GM21447 (cell line): ENCODE results near the gene CRLF1.

ENCODE experiments used
- ATAC-seq: cut with Tn5 transposase; IDR thresholded peaks from one replicate; pipeline ENCODE4 v1.9.1; 2021; ENCODE audit not compliant: unreplicated experiment

The CRLF1 gene

GRCh38 chr19:18606281-18607225 lies at the start of gene CRLF1:
TSS of gene CRLF1 (minus strand) at chr19:18606799. CDS start at chr19:18606656, 143 bp downstream.
- no peak for ATAC-seq

DNA sequence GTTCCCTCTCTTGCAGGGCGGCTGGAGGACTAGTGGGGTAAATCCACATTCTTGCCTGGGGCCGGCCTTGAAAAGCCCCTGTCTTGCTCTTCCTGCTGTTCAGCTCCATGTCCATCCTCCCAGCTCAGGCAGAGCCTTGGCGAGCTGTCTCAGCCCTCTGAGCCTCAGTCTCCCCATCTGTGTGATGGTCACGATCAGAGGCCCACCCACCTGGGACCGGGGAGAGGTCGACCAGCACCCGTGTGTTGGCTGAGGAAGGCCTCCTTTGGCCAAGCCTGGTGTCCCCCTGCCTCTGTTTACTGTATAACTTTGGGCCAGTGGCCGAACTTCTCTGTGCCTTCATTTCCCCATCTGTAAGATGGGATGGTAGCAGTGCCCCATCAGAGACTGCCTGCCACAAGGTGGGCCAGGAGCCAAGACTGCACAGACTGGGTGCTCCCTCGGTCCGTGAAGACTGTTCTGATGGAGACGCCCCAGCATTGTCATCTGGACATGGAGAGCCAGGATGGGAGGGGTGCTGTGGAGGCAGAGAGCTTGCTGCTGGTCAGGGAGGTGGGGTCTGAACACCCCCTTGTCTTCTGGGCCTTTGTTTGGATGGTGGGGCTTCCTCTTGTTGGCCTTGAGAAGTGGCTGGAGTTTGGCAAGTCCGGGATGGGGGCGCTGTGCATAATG lies 48.7 kb upstream of the CRLF1 start:
- no peak for ATAC-seq

DNA sequence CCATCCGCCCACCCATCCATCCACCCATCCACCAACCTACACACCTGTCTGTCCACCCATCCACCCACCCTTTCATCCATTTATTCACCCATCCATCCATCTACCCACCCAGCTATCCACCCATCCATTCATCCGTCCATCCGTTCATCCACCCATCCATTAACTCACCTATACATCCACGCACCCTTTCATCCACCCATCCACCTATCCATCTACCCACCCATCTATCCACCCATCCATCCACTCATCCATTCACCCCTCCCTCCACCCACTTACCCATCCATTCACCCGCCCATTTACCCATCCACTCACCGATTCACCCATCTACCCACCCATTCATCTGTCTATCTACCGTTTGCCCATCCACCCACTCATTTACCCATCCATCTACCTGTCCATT lies 47.9 kb upstream of the CRLF1 start:
- ATAC-seq: no peak

DNA sequence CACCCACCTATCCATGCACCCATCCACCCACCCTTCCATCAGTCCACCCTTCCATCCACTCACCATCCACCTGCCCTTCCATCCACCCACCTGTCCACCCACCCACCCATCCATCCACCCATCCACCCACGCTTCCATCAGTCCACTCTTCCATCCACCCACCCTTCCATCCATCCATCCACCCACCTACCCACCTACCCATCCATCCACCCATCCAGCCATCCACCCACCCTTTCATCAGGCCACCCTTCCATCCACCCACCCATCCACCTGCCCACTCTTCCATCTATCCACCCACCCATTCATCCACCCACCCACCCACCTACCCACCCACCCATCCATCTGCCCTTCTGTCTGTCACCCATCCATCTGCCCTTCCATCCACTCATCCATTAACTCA lies 47.3 kb upstream of the CRLF1 start:
- ATAC-seq: no peak

DNA sequence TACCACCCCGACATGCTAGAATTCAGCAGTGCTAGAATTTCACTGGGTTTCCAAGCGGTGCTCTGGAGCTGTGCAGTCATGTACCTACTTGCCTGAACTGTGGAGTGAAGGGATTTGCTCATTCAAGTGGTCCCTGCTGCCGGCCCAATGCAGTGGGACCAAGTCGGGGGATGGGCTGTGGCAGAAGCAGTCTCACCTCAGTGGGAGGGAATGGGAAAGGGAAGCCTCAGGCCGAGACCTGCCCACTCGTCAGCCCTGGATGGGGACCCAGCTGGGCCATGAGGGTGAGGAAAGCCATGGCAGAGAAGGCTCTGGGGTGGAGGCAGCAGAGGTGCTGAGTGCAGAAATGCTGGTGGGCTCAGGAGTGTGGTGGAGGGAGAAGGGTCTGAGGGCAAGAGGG lies 45.1 kb upstream of the CRLF1 start:
- no peak for ATAC-seq

GRCh38 chr19:18651300-18651699 lies 44.7 kb upstream of the CRLF1 start:
- no peak for ATAC-seq

DNA sequence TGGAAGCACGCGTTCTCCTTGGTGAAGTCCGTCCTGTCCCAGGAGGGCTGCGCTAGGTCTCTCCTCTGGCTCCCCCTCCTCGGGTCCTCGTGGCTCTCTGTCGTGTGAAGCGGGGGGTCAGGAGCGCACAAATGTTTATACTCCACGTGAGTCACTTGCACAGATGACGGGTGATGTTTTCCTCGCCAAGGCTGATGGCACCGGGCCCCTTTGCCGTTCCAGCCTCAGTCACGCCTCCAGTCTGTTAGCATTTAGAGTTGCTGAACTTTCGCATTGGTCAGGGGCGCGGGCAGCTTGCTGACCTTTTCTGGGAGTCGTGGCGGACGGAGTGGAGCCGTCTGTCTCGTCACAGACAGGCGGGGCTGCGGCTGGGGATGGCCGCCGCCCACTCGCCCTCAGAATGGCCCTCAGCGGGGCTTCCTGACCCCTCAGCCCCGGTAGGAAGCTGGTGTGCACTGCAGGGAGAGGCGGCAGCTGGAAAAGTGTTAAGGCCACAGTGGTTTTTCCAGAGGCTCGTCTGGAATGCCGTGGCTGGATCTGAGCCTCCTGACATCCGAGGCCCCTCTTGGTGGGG lies 44.0 kb upstream of the CRLF1 start:
- no peak for ATAC-seq

- ATAC-seq: no peak
Measured at GRCh38 chr19:18650021-18650390, 43.4 kb upstream of the CRLF1 start.

- no peak for ATAC-seq
Measured at GRCh38 chr19:18649371-18650020, 42.9 kb upstream of the CRLF1 start.

GRCh38 chr19:18648973-18649315 lies 42.3 kb upstream of the CRLF1 start:
- no peak for ATAC-seq

DNA sequence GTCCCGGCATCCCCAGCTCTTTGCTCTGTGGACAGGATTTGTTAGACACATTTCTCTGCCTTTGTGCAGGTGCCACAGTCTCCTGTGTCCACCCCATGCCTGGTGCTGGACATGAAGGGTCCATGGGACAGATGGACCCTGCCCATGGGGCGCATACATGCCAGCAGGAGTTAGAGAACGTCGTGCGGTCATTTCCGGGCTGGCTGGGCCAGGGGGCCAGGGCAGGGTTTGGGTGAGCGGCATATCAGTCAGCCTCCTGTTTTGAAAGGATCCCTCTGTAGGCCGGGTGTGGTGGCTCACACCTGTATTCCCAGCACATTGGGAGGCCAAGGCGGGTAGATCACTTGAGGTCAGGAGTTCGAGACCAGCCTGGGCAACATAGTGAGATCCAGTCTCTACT lies 41.2 kb upstream of the CRLF1 start:
- ATAC-seq: no peak

DNA sequence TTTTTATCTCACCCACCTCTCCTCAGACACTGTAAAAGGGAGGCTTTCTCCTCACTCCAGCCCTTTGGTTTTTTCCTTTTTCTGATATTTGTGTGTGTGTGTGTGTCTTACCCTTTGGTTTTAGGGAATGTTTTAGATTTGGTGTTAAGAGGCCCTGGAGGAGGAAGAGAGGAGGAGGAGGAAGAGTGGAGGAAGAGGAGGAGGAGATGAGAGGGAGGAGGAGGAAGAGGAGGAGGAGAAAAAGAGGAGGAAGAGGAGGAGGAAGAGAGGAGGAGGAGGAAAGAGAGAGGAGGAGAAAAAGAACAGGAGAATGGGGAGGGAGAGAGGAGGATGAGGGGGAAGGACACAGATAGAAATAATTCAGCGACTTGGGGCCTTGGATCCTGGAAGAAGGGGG lies 40.8 kb upstream of the CRLF1 start:
- ATAC-seq: no peak

- ATAC-seq: no peak
Measured at GRCh38 chr19:18646535-18647370, 40.2 kb upstream of the CRLF1 start.

GRCh38 chr19:18645035-18645511 lies 38.5 kb upstream of the CRLF1 start:
- ATAC-seq: no peak

- no peak for ATAC-seq
Measured at GRCh38 chr19:18644196-18645034, 37.8 kb upstream of the CRLF1 start.

DNA sequence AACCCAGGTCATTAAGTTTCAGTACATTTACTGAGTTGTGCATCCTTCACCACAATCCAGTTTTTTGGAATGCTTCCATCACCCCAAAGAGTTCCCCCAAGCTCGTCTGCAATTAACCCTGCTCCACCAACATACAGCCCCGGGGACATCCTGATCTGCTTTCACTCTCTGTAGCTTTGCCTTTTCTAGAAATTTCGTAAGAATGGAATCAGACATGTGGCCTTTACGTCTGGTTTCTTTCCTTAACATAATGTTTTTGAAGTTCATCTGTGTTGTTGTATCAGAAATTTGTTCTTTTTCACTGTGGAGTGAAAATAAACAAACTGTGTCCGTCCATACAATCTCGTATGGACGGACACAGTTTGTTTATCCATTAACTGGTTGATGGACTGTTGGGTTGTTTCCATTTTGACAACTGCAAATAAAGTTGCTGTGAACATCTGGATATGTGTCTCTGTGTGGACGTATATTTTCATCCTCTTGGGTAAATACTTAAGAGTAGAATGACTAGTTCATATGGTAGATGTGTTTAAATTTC lies 33.2 kb upstream of the CRLF1 start:
- ATAC-seq: no peak

DNA sequence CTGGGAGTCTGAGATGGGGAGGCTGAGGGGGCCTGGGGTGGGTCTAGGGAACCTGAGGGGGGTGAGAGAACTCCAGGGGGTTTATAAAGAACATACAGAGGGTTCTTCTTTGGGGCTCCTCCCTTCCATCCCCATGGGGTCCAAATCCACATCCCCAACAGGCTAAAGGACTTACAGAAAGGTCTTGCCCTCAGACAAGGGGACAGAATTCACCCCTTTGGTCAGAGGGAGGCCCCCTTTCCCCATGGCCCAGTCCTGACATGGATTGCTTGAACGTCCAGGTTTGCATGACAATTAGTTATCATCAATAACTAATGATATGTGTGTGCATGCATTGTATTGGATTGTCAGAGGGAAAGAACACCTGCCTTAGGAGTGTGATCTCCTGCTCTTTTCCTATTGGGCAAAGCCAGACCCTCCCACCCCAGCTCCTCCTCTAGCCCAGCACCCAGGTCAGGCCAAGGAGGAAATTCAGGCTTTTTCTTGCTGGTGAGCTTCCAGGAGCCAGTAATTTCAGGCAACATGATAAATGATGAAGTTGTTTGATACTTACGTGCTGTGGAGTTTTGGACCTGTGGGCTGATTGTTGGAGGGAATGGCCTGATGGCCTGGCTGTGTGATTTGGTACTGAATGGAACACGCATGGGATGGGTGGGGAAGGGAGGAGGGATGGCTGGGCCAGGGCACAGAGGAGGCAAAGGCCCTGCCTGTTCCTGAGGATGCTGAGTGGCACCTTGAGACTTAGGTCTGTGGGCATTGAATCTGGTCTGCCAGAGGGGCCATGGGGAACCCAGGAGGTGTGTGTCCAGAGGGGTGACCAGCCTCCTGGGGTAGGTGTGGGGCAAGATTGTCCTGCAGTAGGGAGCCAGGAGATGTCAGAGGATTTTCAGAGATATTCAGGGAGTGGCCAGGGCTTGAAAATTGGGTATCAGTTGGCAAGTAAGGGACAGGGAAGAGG lies 31.4 kb upstream of the CRLF1 start:
- no peak for ATAC-seq

DNA sequence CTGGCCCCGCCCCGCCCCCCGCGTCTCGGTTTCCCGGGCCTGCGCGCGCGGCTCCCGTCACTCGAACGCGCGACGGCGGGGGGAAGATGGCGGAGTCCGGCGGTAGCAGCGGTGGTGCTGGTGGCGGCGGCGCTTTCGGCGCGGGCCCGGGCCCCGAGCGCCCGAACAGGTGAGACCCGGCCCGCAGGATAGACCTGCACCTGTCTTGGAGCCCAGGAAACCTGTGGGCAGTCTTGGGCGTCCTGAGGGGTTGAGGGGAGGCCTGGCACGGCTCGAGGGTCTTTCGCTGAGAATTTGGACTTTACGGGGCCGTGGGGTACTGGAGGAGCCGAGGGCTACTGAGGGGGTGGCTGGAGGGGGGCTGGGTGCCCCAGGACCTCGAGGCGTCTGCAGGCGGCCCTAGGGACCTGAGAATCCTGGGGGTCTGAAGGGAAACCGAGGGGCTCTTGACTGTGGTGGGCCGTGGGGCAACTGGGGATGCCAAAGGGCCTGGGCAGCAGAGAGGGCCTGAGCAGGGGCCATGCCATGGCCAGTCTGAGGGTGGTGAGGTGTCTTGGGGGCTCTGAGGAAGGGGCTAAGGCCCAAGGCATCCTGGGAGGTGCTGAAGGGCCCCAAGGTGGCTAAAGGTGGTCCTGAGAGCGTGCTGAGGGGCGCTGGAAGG lies 30.5 kb upstream of the CRLF1 start, which contains the start of gene KLHL26:
Gene KLHL26, plus strand, starts transcription at position 60 of the 661 bp plus-strand sequence. Its CDS starts 27 bp downstream, at position 87.
- ATAC-seq: no peak
